Superior temporal gyrus (tissue), 1 donor: ENCODE measurements around the gene LIMK2.
"Not testable (repeated sequence)": the region's sequence is repeated elsewhere in the genome, so short reads cannot be mapped to it uniquely, and the experiment has no call there.

Experiments
- DNase-seq: peaks from one replicate; pipeline ENCODE4 v3.0.0-alpha.2; 2016; ENCODE audit errors: extremely low spot score

Gene LIMK2

DNA sequence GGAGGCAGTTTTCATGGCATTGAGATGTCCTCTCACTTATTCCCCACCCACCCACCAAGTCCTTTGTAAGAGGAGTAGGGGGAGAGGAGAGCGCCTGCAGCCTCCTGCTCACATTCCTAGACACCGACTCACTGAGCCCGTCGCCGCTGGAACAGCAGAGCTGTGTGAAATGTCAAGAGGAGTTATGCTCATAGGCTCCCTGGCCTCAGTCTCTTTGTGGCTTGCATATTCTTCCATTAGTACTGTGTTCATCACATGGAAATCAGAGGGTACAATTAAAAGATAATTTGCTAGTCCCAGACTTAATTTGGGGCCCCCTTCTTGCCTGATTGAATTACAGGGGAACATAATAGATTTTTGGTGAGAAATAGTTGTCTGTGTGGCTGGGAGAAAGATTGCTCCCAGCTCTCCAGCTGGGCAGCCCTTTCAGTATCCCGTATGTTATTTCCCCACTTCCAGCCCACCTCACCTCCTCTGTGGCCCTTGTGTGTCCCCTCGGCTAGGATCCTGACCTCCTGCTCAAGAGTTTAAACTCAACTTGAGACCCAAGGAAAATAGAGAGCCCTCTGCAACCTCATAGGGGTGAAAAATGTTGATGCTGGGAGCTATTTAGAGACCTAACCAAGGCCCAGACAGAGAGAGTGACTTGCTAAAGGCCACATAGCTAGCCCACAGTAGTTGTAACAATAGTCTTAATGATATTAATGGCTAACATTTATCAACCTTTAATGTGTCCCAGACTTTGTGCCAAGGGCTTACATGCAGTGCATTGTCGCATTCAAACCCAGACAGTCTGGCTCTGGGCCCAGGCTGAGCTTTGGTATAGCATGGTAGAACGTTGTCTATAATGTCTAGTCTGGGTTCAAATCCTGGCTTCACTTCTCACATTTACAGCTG is 32.2 kb downstream of the LIMK2 start:
- no peak for DNase-seq

- no peak for DNase-seq
Measured at GRCh38 chr22:31244943-31245451, 32.9 kb downstream of the LIMK2 start.

- DNase-seq = not testable (repeated sequence)
Measured at GRCh38 chr22:31245998-31246397, 33.9 kb downstream of the LIMK2 start.

DNA sequence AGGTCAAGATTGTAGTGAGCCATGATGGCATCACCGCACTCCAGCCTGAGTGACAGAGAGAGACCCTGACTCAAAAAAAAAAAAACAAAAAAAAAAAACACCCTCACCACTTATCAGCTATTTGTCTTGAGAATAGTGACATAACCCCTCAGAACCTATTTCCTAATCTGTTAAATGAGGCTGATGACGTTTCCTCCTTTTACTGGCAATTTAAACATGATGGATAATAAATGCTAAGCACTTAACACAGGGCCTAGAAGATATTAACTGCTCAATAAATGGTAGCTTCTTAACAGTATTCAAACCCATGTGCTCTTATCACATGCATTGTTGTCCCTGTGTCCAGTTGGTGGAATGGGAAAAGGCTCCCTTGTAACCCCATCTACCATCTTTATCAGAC is 34.6 kb downstream of the LIMK2 start:
- DNase-seq = no peak

- DNase-seq = no peak
Measured at GRCh38 chr22:31247726-31248125, 35.6 kb downstream of the LIMK2 start.

GRCh38 chr22:31248138-31248745 is 36.1 kb downstream of the LIMK2 start:
- peak; percentile 31 for DNase-seq

DNA sequence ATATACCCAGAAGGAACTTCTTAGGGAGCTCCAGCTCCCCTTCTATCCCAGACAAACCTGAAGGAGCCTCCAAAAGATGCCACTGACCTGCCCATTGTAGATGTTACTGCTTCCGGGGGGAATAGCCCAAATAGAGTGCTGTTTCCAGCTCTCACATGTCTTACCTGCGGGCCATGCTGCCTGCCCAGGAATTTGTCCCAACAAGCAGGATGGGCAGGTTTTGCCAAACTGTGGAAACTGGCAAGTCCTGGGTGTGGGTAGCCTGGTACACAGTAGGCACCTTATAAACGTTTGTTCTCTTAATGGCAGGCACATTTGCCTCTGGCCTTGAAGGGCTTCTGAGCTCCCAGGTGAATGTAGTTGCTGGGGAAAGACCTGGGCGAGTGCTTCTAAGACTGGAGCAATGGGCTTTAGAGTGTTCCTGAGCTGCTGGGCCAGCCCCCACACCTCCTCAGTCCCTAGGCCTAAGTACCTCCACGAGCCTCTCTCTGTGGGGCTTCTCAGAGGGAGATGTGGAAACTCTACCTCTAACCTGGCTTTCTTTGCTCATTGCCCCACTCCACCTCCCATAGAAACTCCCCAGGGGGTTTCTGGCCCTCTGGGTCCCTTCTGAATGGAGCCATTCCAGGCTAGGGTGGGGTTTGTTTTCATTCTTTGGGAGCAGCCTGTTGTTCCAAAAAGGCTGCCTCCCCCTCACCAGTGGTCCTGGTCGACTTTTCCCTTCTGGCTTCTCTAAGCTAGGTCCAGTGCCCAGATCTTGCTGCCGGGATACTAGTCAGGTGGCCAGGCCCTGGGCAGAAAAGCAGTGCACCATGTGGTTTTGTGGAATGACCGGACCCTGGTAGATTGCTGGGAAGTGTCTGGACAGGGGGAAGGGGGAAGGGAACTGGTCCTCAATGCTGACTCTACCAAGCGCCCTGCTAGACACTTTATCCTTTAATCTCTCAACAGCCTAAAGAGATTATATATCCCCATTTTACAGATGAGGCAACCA is 37.2 kb downstream of the LIMK2 start:
- DNase-seq = no peak

GRCh38 chr22:31250740-31251600 is 38.9 kb downstream of the LIMK2 start:
- DNase-seq = no peak

DNA sequence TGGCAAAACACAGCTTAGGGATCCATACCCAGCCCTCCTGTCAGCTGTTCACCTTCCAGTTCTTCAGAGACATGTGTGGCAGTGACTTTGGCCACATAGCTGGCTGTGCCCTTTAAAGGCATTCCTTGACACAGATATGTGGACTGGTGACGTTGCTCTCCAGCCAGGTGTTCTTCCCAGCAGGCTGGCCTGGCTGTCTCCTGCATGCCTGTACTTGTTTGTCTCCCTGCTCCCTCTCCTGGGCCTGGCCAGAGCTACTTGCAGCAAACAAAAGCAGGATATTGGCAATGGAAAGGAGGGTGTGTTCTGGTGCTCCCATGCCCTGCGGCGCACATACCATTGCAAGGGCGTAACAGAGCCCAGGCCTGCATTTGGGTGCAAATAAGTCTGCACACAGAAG is 41.9 kb downstream of the LIMK2 start:
- no peak for DNase-seq

DNA sequence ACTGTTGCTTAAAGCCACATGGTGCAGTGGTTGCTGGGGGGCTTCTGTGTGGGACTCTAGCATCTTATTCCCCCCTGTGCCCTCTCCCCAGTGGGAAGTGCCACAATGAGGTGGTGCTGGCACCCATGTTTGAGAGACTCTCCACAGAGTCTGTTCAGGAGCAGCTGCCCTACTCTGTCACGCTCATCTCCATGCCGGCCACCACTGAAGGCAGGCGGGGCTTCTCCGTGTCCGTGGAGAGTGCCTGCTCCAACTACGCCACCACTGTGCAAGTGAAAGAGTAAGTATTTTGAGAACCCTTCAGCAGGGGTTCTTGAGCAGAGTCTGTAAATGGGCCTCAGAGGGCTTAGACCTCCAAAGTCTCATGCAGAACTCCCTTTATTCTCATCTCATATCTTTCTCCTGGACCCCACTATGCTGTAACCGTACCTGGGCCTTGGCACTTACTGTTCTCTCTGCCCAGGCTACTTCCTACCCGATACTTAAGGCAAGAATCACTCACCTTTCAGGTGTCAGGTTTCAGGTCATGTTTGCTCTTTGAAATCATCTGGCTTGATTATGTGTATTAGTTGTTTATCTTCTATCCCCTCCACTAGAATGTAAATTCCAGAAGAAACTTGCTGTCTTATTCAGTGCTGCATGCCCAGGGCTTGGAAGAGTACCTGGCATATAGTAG is 47.8 kb downstream of the LIMK2 start:
- no peak for DNase-seq

GRCh38 chr22:31260474-31260856 is 48.4 kb downstream of the LIMK2 start:
- no peak for DNase-seq

DNA sequence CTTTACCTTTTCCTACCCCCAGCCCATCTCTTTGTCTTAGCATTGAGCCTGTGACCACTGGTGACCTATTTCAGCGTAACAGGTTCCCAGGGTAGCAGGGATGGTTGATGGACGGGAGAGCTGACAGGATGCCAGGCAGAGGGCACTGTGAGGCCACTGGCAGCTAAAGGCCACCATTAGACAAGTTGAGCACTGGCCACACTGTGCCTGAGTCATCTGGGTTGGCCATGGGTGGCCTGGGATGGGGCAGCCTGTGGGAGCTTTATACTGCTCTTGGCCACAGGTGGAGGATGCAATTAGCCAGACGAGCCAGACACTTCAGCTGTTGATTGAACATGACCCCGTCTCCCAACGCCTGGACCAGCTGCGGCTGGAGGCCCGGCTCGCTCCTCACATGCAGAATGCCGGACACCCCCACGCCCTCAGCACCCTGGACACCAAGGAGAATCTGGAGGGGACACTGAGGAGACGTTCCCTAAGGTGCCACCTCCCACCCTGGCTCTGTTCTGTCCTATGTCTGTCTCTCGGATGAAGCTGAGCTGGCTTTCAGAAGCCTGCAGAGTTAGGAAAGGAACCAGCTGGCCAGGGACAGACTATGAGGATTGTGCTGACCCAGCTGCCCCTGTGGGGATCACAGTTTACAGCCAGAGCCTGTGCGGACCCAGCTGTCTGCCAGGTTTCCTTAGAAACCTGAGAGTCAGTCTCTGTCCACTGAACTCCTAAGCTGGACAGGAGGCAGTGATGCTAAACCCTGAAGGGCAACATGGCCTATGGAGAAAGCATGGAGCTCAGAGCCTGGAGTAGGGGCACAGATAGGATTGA is 50.4 kb downstream of the LIMK2 start:
- no peak for DNase-seq

DNA sequence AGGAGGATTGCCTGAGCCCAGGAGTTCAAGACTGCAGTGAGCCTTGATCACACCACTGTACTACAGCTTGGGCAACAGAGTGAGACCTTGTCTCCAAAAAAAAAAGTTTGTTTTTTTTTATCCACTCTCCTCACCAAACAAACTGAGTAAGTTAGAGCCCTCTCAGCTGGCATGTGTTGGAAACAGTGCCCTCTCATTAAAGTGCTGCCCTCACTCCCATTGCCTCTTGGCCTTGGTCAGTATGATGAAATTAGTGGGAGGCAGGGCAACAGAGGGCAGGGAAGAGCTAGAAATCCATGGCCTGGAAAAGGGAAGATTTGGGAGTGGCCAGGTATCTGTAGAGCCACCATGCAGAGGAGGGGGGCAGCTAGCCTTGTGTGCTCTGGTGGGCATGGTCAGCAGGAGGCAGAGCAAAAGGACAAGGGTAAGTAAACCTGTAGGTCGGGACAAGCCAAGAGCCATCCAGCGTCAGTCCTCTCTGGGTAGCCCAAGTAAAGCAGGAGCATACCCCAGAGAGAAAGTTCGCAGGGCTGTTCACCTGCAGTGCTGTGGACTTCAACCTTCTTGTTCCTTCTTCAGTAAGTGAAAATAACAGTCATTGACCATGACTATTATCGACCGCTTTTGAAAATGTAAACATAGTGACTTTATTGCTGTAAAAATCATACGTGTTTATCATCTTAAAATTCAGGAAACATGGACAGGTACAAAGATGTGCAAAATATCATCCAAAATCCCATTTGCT is 52.0 kb downstream of the LIMK2 start:
- DNase-seq = no peak

- no peak for DNase-seq
Measured at GRCh38 chr22:31268281-31268680, 56.2 kb downstream of the LIMK2 start.

GRCh38 chr22:31269892-31270579 is 57.9 kb downstream of the LIMK2 start:
- DNase-seq = no peak

DNA sequence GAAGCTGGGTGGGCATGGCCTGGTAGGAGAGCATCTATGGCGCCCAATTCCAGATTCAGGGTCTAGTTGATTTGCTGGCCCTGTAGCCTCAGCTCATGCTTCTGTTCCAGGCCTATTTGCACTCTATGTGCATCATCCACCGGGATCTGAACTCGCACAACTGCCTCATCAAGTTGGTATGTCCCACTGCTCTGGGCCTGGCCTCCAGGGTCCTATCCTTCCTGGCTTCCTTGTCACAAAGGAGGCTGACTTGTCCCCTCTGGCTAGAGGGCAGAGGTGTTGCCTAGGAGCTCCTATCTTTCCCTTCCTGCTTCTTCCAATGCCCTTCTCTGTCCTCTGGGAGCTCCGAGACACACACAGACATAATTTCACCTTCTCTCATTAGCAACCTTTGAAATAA is 58.9 kb downstream of the LIMK2 start:
- no peak for DNase-seq

GRCh38 chr22:31271485-31271884 is 59.4 kb downstream of the LIMK2 start:
- DNase-seq = no peak
